HG02852 (cell line): ENCODE measurements around the gene PPFIA4.
"Not testable (repeated sequence)": the region's sequence is repeated elsewhere in the genome, so short reads cannot be mapped to it uniquely, and the experiment has no call there.

Experiments used
- ATAC-seq: cut with Tn5 transposase; IDR thresholded peaks from one replicate; pipeline ENCODE4 v1.9.1; 2021; ENCODE audit warnings: mild to moderate bottlenecking, moderate library complexity; ENCODE audit not compliant: unreplicated experiment

The PPFIA4 gene

GRCh38 chr1:203026031-203026665 is at the start of gene PPFIA4:
Gene PPFIA4 (plus strand): TSS chr1:203026491. CDS start chr1:203039009, 12,518 bp downstream.
- peak; percentile 83 for ATAC-seq

GRCh38 chr1:202976633-202977032 is 49.7 kb upstream of the PPFIA4 start:
- ATAC-seq, result no peak

GRCh38 chr1:202979459-202979858 is 46.8 kb upstream of the PPFIA4 start:
- ATAC-seq, result no peak

GRCh38 chr1:202981939-202982338 is 44.4 kb upstream of the PPFIA4 start:
- ATAC-seq, result no peak

GRCh38 chr1:202982715-202983430 is 43.4 kb upstream of the PPFIA4 start:
- no peak for ATAC-seq

GRCh38 chr1:202986120-202986519 is 40.2 kb upstream of the PPFIA4 start:
- not testable (repeated sequence) for ATAC-seq

GRCh38 chr1:202987255-202987654 is 39.0 kb upstream of the PPFIA4 start:
- ATAC-seq, result no peak

GRCh38 chr1:202987922-202988583 is 38.2 kb upstream of the PPFIA4 start:
- no peak for ATAC-seq

GRCh38 chr1:202989879-202990278 is 36.4 kb upstream of the PPFIA4 start:
- no peak for ATAC-seq

GRCh38 chr1:202991112-202991511 is 35.2 kb upstream of the PPFIA4 start:
- no peak for ATAC-seq

- no peak for ATAC-seq
Observed at GRCh38 chr1:202994756-202995155, 31.5 kb upstream of the PPFIA4 start.

GRCh38 chr1:202998836-202999750 is 27.2 kb upstream of the PPFIA4 start:
- ATAC-seq, result no peak

- ATAC-seq, result no peak
Observed at GRCh38 chr1:203000217-203000944, 25.9 kb upstream of the PPFIA4 start.

GRCh38 chr1:203001986-203002385 is 24.3 kb upstream of the PPFIA4 start:
- ATAC-seq, result no peak

- ATAC-seq, result no peak
Observed at GRCh38 chr1:203002951-203003350, 23.3 kb upstream of the PPFIA4 start.

GRCh38 chr1:203005395-203006142 is 20.7 kb upstream of the PPFIA4 start:
- not testable (repeated sequence) for ATAC-seq

GRCh38 chr1:203006948-203007871 is 19.1 kb upstream of the PPFIA4 start, which contains the start of gene TMEM183A:
Gene TMEM183A (plus strand): TSS chr1:203007374. CDS start chr1:203007466, 92 bp downstream.
- peak; percentile 89 for ATAC-seq

GRCh38 chr1:203009185-203009584 is 17.1 kb upstream of the PPFIA4 start:
- no peak for ATAC-seq
